Fibroblast of peridontal ligament (primary cell): Measurements from ENCODE around the gene PRR14.
"Not testable (repeated sequence)": the region's sequence is repeated elsewhere in the genome, so short reads cannot be mapped to it uniquely, and the experiment has no call there.

ENCODE experiments used
- DNase-seq: peaks from one replicate; pipeline ENCODE4 v3.0.0-alpha.2; 2010; ENCODE audit errors: extremely low read depth

Gene PRR14

GRCh38 chr16:30692396-30693064, 41.8 kb downstream of the PRR14 start:
- DNase-seq = peak; percentile 12

- no peak for DNase-seq
Observed at GRCh38 chr16:30694926-30695693, 44.4 kb downstream of the PRR14 start.

GRCh38 chr16:30696646-30697045, 45.9 kb downstream of the PRR14 start:
- not testable (repeated sequence) for DNase-seq

- no peak for DNase-seq
Observed at GRCh38 chr16:30697264-30698138, 46.7 kb downstream of the PRR14 start.

- peak; percentile 95 for DNase-seq
Observed at GRCh38 chr16:30698139-30698815, 47.5 kb downstream of the PRR14 start.

- peak; percentile 59 for DNase-seq
Observed at GRCh38 chr16:30698816-30699614, 48.3 kb downstream of the PRR14 start, which contains the start of gene SRCAP. TSS of gene SRCAP (plus strand) at chr16:30699171. CDS start at chr16:30700825, 1,654 bp downstream.

GRCh38 chr16:30699615-30700099, 48.9 kb downstream of the PRR14 start:
- no peak for DNase-seq

- DNase-seq = no peak
Observed at GRCh38 chr16:30700491-30700890, 49.7 kb downstream of the PRR14 start.

- DNase-seq = no peak
Observed at GRCh38 chr16:30700971-30701370, 50.2 kb downstream of the PRR14 start.

- DNase-seq = not testable (repeated sequence)
Observed at GRCh38 chr16:30703071-30703470, 52.3 kb downstream of the PRR14 start.

- no peak for DNase-seq
Observed at GRCh38 chr16:30703971-30704370, 53.2 kb downstream of the PRR14 start.
